ENCODE measurements around the gene CBX1. TPM values are rescaled to one million over a fixed set of nuclear protein-coding genes. Genes with fewer than 3 reads are reported as not detected.

CBX1 gene
- polyA plus RNA-seq, 10 donors, result 75.5 to 124 (median 86.6) TPM

GRCh38 chr17:48027322-48027981, 73.8 kb downstream of the CBX1 start:
- DNase-seq, result no peak

- peak; percentile 89 to 96 (median 89) for DNase-seq
Measured at GRCh38 chr17:48026502-48027321, 74.6 kb downstream of the CBX1 start.

DNA sequence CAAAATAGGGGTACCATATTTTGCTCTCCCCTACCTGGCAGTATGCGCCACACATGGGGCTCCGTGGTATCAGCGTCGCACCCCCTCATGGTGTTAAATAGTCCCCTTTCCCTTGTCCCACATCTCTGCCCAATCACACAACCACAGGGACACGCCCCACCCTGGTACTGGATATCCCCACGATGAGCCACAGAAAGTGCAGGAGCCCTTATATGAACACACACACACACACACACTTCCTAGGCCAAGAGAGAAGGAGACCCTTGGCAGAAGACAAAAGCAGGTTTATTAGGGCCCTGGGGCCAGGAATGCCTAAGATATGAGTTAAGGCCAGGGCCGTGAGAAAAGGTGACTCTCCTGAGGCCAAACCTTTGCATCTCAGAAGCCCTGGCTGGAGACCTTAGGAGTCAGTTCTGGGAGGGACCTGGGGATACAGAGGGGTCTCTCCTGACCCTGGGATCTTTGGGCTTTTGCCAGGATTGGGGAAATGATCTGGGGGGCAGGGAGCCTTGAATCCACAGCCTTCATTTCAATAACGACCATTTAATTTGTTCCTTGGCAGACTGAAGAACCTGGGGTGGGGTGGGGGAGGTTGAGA, 75.3 kb downstream of the CBX1 start:
- peak in 1 of 3 donors; percentile 33 for DNase-seq

- DNase-seq, result peak; percentile 94 to 97 (median 95)
Measured at GRCh38 chr17:48025040-48025903, 76.0 kb downstream of the CBX1 start.

DNA sequence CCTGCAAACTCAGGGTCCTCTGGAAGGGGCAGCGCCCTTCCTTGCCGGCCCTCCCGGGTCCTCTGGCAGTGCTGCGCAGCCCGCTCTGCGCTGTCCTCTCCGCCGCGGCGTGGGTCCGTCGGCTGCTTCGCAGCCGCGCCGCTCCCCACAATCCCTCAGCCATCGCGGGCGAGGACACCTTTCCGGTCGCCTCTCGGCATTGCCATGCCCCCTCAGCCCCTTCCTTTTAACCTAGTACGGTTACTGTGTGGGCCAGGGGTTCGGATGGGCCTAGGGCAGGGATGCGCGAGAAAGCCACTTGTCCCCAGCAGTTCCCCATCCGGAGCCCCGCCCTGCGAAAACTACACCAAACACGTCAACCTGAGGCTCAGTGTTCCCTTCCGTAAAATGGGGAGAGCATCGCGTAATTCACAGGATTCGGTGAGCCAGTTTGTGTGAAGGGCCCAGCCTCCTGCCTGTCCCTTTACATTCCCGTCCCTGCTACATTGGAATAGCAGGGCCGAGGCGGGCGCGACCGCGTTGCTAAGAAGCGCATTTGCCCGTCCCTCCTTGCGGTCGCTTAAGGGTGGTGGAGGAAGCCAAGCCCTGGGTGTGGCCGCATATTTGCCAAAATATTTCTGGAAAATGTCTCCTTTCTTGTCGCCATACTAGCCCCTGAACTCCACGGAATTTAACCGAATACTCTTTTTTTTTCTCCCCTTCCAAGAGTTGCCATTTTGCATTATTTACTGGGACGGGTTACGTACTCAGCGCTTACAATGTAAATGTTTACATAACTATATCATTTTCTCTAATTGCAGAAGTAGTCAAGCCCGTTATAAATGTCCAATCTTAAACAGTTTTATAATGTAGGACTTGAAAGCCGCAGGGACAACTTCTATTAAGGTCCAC, 76.9 kb downstream of the CBX1 start:
- DNase-seq, result peak; percentile 26 to 70 (median 51)

DNA sequence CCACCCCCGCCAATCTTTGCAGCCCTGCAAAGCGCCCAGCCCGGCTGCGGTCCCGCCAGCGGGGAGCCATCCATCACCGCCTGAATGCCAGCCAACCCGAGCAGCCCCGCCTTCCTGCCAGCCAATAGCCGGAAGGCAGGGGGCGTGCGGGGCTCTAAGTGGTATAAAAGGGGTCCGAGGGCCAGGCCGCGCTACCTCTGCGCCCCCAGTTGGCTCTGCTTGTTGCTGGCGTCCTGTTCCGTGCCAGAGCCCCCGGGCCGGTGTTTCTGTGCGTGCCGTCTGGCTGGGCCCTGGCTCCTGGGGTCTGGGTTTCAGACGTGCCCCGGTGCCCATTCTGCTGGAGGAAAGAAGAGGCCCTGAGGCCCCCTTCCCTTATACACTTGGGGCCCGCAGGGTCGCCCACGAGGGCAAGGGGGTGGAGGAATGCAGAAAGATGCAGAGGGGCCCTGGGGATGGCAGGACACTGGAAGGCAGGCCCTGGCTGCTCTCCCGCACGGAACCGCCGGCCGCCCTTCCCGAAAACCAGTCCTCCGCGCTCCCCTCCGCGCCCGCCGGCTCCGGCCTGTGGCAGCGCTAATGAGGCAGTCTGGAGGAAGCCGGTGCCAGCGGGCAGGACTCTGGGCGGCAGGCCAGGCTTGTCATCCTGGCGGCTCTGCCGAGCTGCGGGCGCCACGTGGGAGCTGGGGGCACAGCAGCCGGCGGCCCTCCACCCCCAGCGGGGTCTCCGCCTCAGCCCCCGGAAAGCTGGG, 77.7 kb downstream of the CBX1 start:
- peak; percentile 57 to 83 (median 76) for DNase-seq

DNA sequence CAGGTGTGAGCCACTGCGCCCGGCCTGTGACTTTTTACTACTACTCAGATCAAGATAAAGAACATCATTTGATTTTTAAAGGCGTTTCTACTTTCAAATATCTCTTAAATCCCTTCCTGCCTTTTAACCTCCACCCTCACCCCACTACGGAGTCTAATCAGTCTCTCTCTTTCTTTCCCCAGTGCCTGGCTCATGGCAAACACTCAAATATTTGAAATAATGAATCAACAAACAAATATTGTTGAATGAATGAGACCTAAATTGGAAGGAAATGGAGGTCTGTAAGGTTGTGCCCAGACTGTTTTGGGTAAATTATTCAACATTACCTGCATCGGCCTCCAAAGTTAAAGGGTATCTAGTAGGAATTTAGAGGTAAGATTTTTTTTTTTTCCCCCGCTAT, 78.4 kb downstream of the CBX1 start:
- DNase-seq, result no peak

- DNase-seq, result no peak
Measured at GRCh38 chr17:48021934-48022333, 79.3 kb downstream of the CBX1 start.

Other genes starting within 250 kb of the CBX1 start
- gene SP2, start 205.2 kb downstream of the CBX1 start, polyA plus RNA-seq (ENCODE audit: insufficient read length in 10 of 10), result 10 to 100 TPM; 12.3 to 18.3 (median 14.7) TPM
- 10 to 100 TPM in 3 of 10 donors, 1 to 10 TPM in 7; 7.6 to 13.7 (median 9.3) TPM for gene PNPO, start 159.9 kb downstream of the CBX1 start, polyA plus RNA-seq (ENCODE audit: insufficient read length in 10 of 10)
- gene PRR15L, start 143.6 kb downstream of the CBX1 start, polyA plus RNA-seq (ENCODE audit: insufficient read length in 10 of 10), result under 1 TPM in 5 of 10 donors, not detected in 5; 0.14 to 0.42 (median 0.26) TPM
- 100 to 1,000 TPM in 1 of 10 donors, 10 to 100 TPM in 9; 55.6 to 131 (median 75.1) TPM for gene CDK5RAP3, start 130.4 kb downstream of the CBX1 start, polyA plus RNA-seq (ENCODE audit: insufficient read length in 10 of 10)
- gene COPZ2, start 63.7 kb downstream of the CBX1 start, polyA plus RNA-seq (ENCODE audit: insufficient read length in 10 of 10), result 10 to 100 TPM; 39.5 to 66.4 (median 45.7) TPM
- gene NFE2L1, start 53.1 kb downstream of the CBX1 start, polyA plus RNA-seq (ENCODE audit: insufficient read length in 10 of 10), result 100 to 1,000 TPM; 192 to 305 (median 259) TPM
- gene SNX11, start 6.3 kb upstream of the CBX1 start, polyA plus RNA-seq (ENCODE audit: insufficient read length in 10 of 10), result 10 to 100 TPM in 9 of 10 donors, 1 to 10 TPM in 1; 9.0 to 11.7 (median 11.0) TPM

Data from muscle of back (tissue), 11 donors.